DND-41 (cell line): ENCODE measurements around the gene CELA2B.

Experiments used
- EZH2 ChIP-seq: IDR thresholded peaks from 3 replicates; pipeline ENCODE4 v1.6.1; 2012; ENCODE audit warnings: borderline replicate concordance, low read depth, mild to moderate bottlenecking, moderate library complexity, low read length, inconsistent platforms; ENCODE audit not compliant: severe bottlenecking
- TF ChIP-seq, protein P1 (sequence below): IDR thresholded peaks from 2 replicates; pipeline ENCODE4 v1.5.1; 2012; ENCODE audit warnings: borderline replicate concordance, low read length, moderate library complexity, mild to moderate bottlenecking; ENCODE audit not compliant: poor library complexity, severe bottlenecking; ENCODE audit errors: extremely low read depth

DNA sequence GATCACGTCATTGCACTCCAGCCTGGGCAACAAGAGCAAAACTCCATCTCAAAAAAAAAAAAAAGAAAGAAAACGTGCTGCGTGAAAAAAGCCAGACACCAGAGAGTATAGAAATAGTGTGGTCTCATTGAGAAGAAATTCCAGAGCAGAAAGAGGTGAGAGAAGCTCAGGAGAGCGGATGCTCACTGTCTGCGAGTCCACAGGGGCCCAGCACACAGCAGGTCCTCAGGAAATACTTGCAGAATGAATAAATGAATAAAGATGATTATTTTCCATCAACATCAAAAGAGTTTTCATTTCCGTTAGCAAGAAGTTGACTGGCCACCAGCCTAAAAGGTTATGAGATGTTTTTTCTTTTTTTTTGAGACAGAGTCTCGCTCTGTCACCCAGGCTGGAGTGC lies 33.7 kb downstream of the CELA2B start:
- TF ChIP-seq, protein P1, sequence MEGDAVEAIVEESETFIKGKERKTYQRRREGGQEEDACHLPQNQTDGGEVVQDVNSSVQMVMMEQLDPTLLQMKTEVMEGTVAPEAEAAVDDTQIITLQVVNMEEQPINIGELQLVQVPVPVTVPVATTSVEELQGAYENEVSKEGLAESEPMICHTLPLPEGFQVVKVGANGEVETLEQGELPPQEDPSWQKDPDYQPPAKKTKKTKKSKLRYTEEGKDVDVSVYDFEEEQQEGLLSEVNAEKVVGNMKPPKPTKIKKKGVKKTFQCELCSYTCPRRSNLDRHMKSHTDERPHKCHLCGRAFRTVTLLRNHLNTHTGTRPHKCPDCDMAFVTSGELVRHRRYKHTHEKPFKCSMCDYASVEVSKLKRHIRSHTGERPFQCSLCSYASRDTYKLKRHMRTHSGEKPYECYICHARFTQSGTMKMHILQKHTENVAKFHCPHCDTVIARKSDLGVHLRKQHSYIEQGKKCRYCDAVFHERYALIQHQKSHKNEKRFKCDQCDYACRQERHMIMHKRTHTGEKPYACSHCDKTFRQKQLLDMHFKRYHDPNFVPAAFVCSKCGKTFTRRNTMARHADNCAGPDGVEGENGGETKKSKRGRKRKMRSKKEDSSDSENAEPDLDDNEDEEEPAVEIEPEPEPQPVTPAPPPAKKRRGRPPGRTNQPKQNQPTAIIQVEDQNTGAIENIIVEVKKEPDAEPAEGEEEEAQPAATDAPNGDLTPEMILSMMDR, result no peak
- no peak for TF ChIP-seq EZH2
